Stimulated activated CD8-positive, alpha-beta memory T cell treated with anti-CD3 and anti-CD28 coated beads, Interleukin-7, amount 100 ng/mL, for 4 hours (primary cell): ENCODE data around the gene KCNAB2.

Experiments
- DNase-seq, 2 donors: peaks; one replicate each; pipeline ENCODE4 v3.0.0-alpha.2; 2020; ENCODE audit warnings: low read depth in 2 of 2

The KCNAB2 gene

DNA sequence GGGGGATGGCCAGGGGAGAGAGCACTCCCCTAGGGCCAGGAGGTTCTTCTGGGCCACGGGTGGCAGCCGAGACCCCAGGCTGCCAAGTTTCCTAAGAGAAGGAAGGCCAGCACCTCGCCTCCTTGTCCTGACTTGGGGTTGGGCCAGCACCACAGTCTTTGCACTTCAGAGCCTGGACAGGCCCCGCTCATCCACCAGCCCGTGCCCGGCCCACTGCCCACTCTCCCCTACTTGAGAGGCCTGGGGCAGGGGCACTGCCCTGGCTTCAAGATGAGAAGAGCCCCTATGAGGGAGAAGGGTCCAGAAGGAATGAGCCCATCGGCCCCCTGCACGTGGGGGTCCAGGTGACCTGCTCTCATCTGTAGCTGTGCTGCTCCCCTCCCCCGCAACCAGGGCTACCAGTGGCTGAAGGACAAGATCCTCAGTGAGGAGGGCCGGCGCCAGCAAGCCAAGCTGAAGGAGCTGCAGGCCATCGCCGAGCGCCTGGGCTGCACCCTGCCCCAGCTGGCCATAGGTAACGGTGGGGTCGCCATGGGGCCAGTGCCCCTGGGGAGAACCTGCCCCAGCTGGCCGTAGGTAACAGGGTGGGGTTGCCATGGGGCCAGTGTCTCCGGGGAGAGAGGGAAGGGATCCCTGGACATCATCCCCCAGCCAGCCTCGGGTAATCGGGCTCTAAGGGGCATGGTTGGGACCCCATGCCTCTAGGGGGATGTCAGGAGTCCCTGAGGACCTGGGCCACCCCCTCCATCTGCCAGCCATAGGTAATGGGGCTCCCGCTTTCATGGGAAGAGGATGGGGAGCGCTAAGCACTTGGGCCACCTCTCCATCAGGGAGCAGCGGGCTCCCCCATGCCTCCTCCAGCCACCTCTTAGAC lies 50.8 kb downstream of the KCNAB2 start:
- no peak for DNase-seq

DNA sequence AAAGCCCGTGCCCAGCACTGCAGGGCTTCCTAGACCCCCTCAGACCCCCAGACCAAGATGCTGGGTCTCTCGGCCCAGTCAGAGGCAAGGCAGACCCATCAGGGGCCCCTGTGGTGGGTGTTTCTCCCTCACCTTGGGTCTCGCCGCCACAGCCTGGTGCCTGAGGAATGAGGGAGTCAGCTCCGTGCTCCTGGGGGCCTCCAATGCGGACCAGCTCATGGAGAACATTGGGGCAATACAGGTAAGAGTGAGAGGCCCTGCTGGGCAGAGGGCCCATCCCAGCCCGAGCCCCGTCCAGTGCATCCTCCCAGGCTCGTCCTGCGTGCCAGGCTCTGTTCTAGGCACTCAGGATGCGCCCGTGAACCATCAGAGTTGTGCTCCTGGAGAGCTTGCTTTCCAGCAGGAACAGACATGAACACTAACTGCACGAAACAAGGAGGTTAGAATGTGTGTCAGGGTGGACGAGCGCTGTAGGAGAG lies 51.5 kb downstream of the KCNAB2 start:
- DNase-seq = no peak

- no peak for DNase-seq
Observed at GRCh38 chr1:6097824-6098223, 52.1 kb downstream of the KCNAB2 start.

DNA sequence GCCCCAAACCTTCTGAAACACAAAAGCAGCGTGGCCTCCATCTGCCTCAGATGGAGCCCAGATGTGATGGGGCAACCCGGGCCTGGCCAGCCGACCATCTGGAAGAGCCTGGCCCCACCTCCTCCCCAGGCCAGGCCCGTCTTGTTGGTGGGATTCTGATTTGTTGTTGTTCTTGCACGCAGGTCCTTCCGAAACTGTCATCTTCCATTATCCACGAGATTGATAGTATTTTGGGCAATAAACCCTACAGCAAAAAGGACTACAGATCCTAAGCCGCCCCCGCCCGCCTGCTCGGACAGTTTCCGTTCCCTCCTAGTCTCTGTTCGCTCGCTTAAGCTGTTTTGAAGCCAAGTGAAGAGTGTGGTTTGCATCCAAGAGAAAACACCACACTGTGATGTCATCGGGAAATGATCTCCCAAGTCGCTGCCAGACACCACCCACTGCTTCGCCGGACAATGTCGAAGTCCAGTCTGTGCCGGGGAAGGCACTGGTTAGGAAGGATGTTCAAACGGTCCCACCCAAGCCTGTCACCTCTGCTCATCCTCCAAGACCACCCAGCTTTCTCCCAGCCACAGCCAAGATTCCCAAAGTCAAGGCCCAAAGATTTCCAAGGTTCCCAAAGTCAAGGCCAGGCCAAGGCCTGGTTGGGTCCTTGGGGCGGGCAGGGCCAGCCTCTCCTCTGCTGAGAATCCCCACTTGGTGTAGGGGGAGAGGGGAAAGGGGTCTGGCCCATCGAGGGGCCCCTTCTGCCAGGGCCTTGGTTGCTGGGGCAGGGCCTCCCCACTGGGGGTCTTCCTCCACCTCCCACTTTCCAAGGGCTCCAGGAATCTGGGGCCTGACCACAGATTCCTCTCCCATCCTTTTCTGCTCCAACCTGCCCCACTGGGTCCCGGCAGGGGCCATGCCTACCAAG lies 52.9 kb downstream of the KCNAB2 start:
- DNase-seq = no peak

DNA sequence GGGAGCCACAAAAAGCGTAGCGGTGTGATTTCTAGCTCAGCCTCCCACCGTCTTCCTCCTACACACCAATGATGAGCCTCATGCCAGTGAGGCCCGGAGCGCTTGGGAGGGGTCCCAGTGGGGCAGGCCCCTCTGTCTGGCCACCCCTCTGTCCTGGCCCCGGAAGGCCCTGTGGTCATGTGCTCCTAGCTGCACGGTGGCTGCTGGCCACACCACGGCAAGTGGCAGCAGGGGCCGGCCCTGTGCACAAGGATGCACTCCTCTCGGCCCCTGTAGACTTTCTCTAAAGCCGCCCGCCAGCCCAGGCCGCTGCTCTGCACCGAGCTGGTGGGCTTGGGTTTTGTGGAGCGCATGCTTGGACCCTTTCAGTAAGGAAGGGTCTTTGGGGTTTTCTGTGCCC lies 53.6 kb downstream of the KCNAB2 start:
- DNase-seq = no peak

DNA sequence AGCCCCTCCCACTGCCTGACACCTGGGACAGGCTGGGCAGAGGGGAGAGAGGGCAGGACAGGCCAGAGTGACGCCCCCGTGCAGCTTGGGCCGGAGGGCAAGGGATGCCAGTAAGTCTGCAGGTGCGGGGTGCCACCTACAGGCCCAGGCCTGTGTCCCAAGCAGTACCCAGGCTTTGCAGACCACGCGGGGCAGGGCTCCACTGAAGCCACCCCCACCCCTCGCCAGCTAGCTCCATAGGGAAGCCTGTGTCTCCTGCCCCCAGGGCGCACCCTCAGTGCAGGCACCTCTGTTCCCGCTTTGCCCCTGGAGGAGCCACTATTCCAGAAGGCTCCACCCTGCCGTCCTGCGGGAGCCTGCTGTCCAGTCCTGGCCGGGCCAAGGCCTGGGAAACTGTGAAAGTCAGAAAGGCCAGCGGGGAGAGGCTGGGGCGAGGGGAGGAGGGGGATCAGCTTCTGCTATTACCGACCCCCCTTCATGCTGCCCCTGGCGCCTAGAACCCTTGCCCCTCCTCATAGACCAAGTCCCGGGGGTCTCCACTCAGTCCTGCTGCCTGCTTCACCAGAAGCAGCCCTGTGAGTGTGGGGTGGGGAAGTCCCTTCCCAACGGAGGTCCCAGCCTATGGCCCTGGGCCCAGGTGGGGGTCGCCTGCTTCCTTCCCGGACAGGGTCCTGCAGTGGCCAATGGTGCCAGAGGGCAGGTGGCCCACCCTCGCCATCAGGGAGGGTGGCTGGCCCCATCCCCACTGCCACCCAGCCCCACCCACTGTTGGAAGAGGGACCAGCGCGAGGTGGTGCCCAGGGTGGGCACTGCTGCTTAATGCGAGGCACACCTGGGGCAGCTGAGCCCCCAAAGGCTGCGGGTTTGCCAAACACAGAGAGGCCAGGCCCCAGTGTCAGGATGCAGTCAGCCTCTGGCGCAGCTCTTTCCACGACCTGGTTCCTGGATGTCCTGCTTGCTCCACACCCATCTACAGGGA lies 54.4 kb downstream of the KCNAB2 start:
- no peak for DNase-seq

DNA sequence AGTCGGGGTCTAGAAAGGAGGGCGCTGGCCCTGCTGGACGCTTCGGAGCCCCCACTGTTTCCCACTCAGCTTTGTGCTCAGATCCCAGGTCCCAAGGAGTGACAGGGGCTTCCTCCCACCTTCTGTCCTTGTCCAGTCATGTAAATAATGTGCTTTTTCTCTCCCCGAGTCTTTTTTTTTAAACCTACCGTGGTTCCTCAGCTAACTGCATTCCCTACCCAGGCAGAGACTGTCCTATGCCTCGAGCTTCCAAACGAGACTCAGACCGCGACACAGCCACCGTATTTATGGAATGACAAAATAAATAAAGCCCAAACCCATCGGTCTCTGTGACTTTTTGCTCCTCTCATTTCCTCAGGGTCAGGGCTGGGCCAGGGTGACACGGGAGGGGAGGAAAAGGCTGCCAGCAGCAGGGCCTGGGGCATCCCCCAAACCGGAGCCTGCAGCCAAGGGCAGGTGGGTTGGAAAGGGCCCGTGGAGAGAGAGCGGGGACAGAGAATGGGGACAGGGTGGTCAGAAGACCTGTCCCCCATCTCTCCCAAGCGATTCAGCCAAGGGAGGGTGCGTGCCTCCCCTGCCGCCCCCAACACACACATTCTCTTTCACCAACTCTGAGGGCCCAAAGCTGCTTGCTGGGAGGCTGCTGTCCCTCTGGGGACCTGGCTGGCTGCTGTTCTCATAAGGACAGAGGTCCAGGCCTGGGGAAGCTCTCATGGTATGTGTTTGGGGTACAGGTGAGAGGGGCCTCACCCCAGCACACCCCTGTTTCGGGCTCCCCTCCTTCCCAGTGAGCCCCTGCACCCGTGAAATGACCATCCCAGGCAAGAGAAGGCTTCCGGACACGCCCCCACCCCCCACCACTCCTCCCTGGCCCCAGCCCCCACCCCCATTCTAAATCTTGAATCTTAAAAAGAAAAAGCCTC lies 55.4 kb downstream of the KCNAB2 start:
- no peak for DNase-seq

GRCh38 chr1:6101826-6102531 lies 56.3 kb downstream of the KCNAB2 start:
- no peak for DNase-seq

DNA sequence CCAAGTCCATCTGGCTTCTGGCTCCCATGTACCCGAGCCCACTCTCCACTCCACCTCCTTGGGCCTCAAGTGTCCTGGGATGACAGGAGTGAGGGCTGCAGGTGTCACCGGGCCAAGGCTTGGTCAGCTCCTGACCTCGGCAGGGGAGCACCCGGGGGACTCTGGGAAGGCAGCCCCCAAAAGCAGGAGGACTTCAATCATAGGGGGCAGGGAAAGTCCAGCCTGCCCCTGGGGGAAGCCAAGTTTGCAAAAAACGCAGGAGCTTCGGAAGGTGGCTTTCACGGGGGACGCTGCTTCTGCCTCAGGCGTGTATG lies 56.8 kb downstream of the KCNAB2 start:
- DNase-seq = no peak

- no peak for DNase-seq
Observed at GRCh38 chr1:6103111-6103853, 57.6 kb downstream of the KCNAB2 start.

- no peak for DNase-seq
Observed at GRCh38 chr1:6103854-6104530, 58.3 kb downstream of the KCNAB2 start.

DNA sequence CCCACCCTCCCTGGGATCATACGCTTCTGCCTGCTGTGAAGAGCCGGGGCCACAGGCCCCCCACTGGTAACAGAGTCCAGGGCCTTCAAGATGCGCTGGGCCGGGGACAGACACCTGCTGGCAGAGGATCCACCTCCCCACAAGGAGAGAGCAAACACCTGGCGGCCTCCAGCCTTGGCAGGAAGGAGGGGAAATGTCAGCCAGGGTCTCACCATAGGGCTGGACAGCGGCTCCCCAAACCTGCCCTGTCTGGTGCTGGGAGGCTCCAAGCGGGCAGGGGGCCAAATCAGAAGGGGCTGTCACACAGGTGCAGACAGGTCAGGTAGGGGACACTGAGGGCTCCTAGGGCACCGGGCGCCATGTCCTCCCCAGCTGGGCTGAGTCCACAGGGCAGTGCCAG lies 58.9 kb downstream of the KCNAB2 start:
- no peak for DNase-seq

- DNase-seq = no peak
Observed at GRCh38 chr1:6105218-6105679, 59.6 kb downstream of the KCNAB2 start.

GRCh38 chr1:6105763-6106162 lies 60.1 kb downstream of the KCNAB2 start:
- DNase-seq = no peak

- no peak for DNase-seq
Observed at GRCh38 chr1:6106321-6106731, 60.6 kb downstream of the KCNAB2 start.

DNA sequence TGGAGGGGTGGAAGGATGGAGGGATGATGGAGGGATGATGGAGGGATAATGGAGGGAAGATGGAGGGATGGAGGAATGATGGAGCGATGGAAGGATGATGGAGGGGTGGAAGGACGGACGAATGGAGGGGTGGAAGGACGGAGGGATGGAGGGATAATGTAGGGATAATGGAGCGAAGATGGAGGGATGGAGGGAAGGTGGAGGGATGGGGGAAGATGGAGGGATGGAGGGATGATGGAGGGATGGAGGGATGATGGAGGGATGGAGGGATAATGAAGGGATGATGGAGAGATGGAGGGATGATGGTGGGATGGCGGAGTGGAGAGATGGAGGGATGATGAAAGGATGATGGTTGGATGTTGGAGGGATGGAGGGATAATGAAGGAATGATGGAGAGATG lies 61.3 kb downstream of the KCNAB2 start:
- no peak for DNase-seq

DNA sequence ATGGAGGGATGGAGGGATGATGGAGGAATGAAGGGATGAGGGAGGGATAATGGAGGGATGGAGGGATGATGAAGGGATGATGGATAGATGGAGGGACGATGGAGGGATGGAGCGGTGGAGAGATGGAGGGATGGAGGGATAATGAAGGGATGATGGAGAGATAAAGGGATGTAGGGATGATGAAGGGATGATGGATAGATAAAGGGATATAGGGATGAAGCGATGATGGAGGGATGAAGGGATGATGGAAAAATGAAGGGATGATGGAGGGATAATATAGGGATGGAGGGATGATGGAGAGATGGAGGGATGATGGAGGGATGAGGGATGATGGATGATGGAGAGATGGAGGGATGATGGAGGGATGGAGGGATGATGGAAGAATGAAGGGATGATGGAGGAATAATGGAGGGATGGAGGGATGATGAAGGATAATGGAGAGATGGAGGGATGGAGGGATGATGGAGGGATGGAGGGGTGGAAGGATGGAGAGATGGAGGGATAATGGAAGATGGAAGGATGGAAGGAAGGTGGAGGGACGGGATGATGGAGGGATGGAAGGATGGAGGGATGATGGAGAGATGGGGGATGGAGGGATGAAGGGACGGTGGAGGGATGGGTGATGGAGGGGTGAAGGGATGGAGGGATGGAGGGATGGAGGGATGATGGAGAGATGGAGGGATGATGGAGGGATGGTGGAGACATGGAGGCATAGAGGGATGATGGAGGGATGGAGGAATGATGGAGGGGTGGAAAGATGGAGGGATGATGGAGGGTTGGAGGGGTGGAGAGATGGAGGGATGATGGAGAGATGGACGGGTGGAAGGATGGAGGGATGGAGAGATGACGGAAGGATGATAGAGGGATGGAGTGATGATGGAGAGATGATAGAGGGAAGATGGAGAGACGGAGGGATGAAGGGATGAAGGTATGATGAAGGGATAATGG lies 62.0 kb downstream of the KCNAB2 start:
- no peak for DNase-seq
